Panc1 (cell line): ENCODE measurements around the gene NEIL1.

Experiments used
- TF ChIP-seq, protein P1 (sequence below), 2 experiments: IDR thresholded peaks; 2 replicates each; pipeline ENCODE4 v1.6.1; 2011 to 2012; ENCODE audit warnings: low read depth in 2 of 2, control low read depth in 1 of 2, low read length in 1 of 2, mild to moderate bottlenecking in 1 of 2, moderate library complexity in 1 of 2; ENCODE audit not compliant: insufficient read depth in 1 of 2
- TF ChIP-seq, protein P2 (sequence below): fragments of 450-650 bp; IDR thresholded peaks from 2 replicates; pipeline ENCODE4 v1.5.1; 2017; ENCODE audit warnings: mild to moderate bottlenecking

DNA sequence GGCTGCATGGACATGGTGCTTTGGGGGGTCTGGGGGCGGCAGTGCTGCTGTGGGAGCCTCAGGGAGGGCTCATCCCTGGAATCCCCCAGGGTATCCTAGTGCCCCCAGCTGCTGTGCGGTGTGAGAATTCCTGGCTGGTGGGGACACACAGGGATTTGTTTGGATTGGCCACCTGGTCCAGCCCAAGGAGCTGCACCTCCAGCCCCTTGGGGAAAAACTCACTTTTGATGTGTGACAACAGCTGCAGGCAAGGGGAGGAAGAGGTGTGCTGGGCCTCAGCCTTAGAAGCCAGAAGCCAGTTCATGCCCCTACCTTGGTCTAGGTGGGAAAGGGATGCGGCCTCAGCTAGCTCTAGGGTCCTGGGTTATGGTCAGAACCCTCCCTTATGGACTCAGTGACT, 19.3 kb upstream of the NEIL1 start:
- TF ChIP-seq, protein P1, sequence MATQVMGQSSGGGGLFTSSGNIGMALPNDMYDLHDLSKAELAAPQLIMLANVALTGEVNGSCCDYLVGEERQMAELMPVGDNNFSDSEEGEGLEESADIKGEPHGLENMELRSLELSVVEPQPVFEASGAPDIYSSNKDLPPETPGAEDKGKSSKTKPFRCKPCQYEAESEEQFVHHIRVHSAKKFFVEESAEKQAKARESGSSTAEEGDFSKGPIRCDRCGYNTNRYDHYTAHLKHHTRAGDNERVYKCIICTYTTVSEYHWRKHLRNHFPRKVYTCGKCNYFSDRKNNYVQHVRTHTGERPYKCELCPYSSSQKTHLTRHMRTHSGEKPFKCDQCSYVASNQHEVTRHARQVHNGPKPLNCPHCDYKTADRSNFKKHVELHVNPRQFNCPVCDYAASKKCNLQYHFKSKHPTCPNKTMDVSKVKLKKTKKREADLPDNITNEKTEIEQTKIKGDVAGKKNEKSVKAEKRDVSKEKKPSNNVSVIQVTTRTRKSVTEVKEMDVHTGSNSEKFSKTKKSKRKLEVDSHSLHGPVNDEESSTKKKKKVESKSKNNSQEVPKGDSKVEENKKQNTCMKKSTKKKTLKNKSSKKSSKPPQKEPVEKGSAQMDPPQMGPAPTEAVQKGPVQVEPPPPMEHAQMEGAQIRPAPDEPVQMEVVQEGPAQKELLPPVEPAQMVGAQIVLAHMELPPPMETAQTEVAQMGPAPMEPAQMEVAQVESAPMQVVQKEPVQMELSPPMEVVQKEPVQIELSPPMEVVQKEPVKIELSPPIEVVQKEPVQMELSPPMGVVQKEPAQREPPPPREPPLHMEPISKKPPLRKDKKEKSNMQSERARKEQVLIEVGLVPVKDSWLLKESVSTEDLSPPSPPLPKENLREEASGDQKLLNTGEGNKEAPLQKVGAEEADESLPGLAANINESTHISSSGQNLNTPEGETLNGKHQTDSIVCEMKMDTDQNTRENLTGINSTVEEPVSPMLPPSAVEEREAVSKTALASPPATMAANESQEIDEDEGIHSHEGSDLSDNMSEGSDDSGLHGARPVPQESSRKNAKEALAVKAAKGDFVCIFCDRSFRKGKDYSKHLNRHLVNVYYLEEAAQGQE (IDR thresholded peaks at IDR 0.05; ENCODE audit: insufficient read depth in 1 of 2, low read depth in 2 of 2, low read length in 1 of 2) = no peak
- TF ChIP-seq, protein P2, sequence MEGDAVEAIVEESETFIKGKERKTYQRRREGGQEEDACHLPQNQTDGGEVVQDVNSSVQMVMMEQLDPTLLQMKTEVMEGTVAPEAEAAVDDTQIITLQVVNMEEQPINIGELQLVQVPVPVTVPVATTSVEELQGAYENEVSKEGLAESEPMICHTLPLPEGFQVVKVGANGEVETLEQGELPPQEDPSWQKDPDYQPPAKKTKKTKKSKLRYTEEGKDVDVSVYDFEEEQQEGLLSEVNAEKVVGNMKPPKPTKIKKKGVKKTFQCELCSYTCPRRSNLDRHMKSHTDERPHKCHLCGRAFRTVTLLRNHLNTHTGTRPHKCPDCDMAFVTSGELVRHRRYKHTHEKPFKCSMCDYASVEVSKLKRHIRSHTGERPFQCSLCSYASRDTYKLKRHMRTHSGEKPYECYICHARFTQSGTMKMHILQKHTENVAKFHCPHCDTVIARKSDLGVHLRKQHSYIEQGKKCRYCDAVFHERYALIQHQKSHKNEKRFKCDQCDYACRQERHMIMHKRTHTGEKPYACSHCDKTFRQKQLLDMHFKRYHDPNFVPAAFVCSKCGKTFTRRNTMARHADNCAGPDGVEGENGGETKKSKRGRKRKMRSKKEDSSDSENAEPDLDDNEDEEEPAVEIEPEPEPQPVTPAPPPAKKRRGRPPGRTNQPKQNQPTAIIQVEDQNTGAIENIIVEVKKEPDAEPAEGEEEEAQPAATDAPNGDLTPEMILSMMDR = no peak
